H1 (cell line): ENCODE measurements around the gene ZBTB48. TPM values are rescaled to one million over a fixed set of nuclear protein-coding genes. Genes with fewer than 3 reads are reported as not detected.

Source experiments
- CTCF ChIA-PET: fragments of 300-600 bp; sonication (Branson Sonifier 250); formaldehyde crosslinking; loops from one replicate; lab custom pipeline; 2021; ENCODE audit not compliant: partially characterized antibody; lab: Charles Lee
- POLR2A ChIA-PET: fragments of 300-600 bp; sonication (Branson Sonifier 250); formaldehyde crosslinking; loops from one replicate; lab custom pipeline; 2021; ENCODE audit warnings: inconsistent platforms; ENCODE audit not compliant: partially characterized antibody; lab: Charles Lee
- DNase-seq, 2 experiments: peaks; one replicate each; pipeline versions ENCODE4 v3.0.0 to v3.0.0-alpha.2; 2010 to 2022; ENCODE audit warnings: low spot score in 2 of 2, low read depth in 1 of 2, mixed read lengths in 1 of 2
- FAIRE-seq: peaks from 2 replicates; lab custom pipeline; 2011; peaks lifted over from hg19 to GRCh38; lab: Jason Lieb, UNC
- H2AFZ ChIP-seq: 2 replicates; pipeline ENCODE4 v1.8.1; 2012; ENCODE audit warnings: low read length, inconsistent platforms
- H2AK5ac ChIP-seq: 2 replicates; pipeline ENCODE4 v1.6.1; 2013; ENCODE audit warnings: low read depth, low read length
- H2BK120ac ChIP-seq: replicated peaks from 2 replicates; pipeline ENCODE3; 2013; ENCODE audit warnings: low read depth, low read length, inconsistent platforms
- H2BK12ac ChIP-seq: 2 replicates; pipeline ENCODE4 v1.6.1; 2013; ENCODE audit warnings: low read depth, low read length
- H2BK15ac ChIP-seq: 2 replicates; pipeline ENCODE4 v1.6.1; 2013; ENCODE audit warnings: low read length
- H2BK20ac ChIP-seq: 2 replicates; pipeline ENCODE4 v1.6.1; 2013; ENCODE audit warnings: low read length
- H2BK5ac ChIP-seq: 2 replicates; pipeline ENCODE4 v1.6.1; 2013; ENCODE audit warnings: low read depth, low read length
- H3K14ac ChIP-seq: 2 replicates; pipeline ENCODE4 v1.6.1; 2013; ENCODE audit warnings: inconsistent platforms; ENCODE audit not compliant: insufficient read length
- H3K18ac ChIP-seq: 2 replicates; pipeline ENCODE4 v1.6.1; 2013; ENCODE audit warnings: low read length; ENCODE audit errors: extremely low read depth
- H3K23ac ChIP-seq: 2 replicates; pipeline ENCODE4 v1.6.1; 2013; ENCODE audit warnings: inconsistent platforms; ENCODE audit not compliant: insufficient read length
- H3K23me2 ChIP-seq: 2 replicates; pipeline ENCODE4 v1.6.1; 2013; ENCODE audit warnings: low read depth, low read length
- H3K27ac ChIP-seq: 2 replicates; pipeline ENCODE4 v1.6.1; 2011; ENCODE audit warnings: low read depth, low read length, inconsistent platforms
- H3K27me3 ChIP-seq, 4 experiments: replicated peaks in 1 of 4; 1 replicate in 1 of 4; 2 replicates in 3 of 4; pipeline versions ENCODE4 v1.6.1 to v1.8.1; 2011 to 2013; ENCODE audit warnings: low read length in 3 of 4, mild to moderate bottlenecking in 3 of 4, inconsistent platforms in 2 of 4, mixed read lengths in 2 of 4, moderate library complexity in 1 of 4; ENCODE audit not compliant: control insufficient read depth in 3 of 4, insufficient read depth in 3 of 4; ENCODE audit errors: extremely low read depth in 1 of 4
- H3K36me3 ChIP-seq, 4 experiments: 2 replicates each; pipeline versions ENCODE4 v1.6.1 to v1.8.1; 2011 to 2013; ENCODE audit warnings: mild to moderate bottlenecking in 4 of 4, low read length in 3 of 4, moderate library complexity in 2 of 4, control low read depth in 1 of 4, inconsistent platforms in 1 of 4; ENCODE audit not compliant: insufficient read depth in 4 of 4, control insufficient read depth in 2 of 4
- H3K4ac ChIP-seq: replicated peaks from 2 replicates; pipeline ENCODE3; 2013; ENCODE audit warnings: low read length, low read depth, mixed read lengths, inconsistent platforms; ENCODE audit not compliant: insufficient read length
- H3K4me1 ChIP-seq, 4 experiments: replicated peaks in 1 of 4; 1 replicate in 1 of 4; 2 replicates in 3 of 4; pipeline versions ENCODE4 v1.6.1 to v1.8.1; 2011 to 2013; ENCODE audit warnings: low read length in 3 of 4, inconsistent platforms in 2 of 4, mixed read lengths in 1 of 4; ENCODE audit not compliant: insufficient read depth in 4 of 4, control insufficient read depth in 3 of 4
- H3K4me2 ChIP-seq, 2 experiments: 2 replicates each; pipeline versions ENCODE4 v1.6.1 to v1.8.1; 2011 to 2013; ENCODE audit warnings: low read depth in 2 of 2, low read length in 2 of 2, control low read depth in 1 of 2, inconsistent platforms in 1 of 2, mild to moderate bottlenecking in 1 of 2; ENCODE audit not compliant: insufficient read depth in 1 of 2
- H3K4me3 ChIP-seq, 4 experiments: fragments of 200-600, 300-600 bp in 1 of 4; sonication (generic), shearing (Covaris generic), sonication (Bioruptor Twin) in 1 of 4; 2 replicates each; pipeline versions ENCODE4 v1.5.1 to v1.8.1; 2011 to 2016; ENCODE audit warnings: low read length in 4 of 4, low read depth in 3 of 4, control low read depth in 2 of 4, inconsistent platforms in 2 of 4, mild to moderate bottlenecking in 2 of 4, mixed read lengths in 1 of 4, moderate library complexity in 1 of 4; ENCODE audit not compliant: insufficient read depth in 2 of 4; ENCODE audit errors: extremely low read depth in 1 of 4
- H3K56ac ChIP-seq: replicated peaks from 2 replicates; pipeline ENCODE3; 2013; ENCODE audit warnings: low read depth, mild to moderate bottlenecking, mixed read lengths, low read length, inconsistent platforms; ENCODE audit not compliant: insufficient read length
- H3K79me1 ChIP-seq: 2 replicates; pipeline ENCODE4 v1.6.1; 2013; ENCODE audit warnings: low read depth, low read length, control low read depth
- H3K79me2 ChIP-seq, 2 experiments: 2 replicates each; pipeline versions ENCODE4 v1.6.1 to v1.8.1; 2012 to 2013; ENCODE audit warnings: low read length in 2 of 2, mild to moderate bottlenecking in 2 of 2, inconsistent platforms in 1 of 2; ENCODE audit not compliant: insufficient read depth in 2 of 2, control insufficient read depth in 1 of 2
- H3K9ac ChIP-seq, 4 experiments: replicated peaks in 1 of 4; 1 replicate in 1 of 4; 2 replicates in 3 of 4; pipeline versions ENCODE4 v1.6.1 to v1.8.1; 2011 to 2013; ENCODE audit warnings: low read depth in 3 of 4, low read length in 3 of 4, control low read depth in 2 of 4, mild to moderate bottlenecking in 2 of 4, moderate library complexity in 2 of 4, inconsistent platforms in 1 of 4; ENCODE audit errors: extremely low read depth in 1 of 4
- H3K9me3 ChIP-seq, 2 experiments: 2 replicates each; pipeline versions ENCODE4 v1.6.1 to v1.8.1; 2012 to 2013; ENCODE audit warnings: mild to moderate bottlenecking in 2 of 2, moderate library complexity in 2 of 2, control low read depth in 1 of 2, inconsistent platforms in 1 of 2, low read depth in 1 of 2, low read length in 1 of 2, mixed read lengths in 1 of 2; ENCODE audit not compliant: insufficient read depth in 2 of 2
- H4K20me1 ChIP-seq, 2 experiments: replicated peaks in 1 of 2; 2 replicates each; pipeline versions ENCODE3 to v1.8.1; 2011 to 2013; ENCODE audit warnings: inconsistent platforms in 2 of 2, low read length in 2 of 2, mild to moderate bottlenecking in 1 of 2; ENCODE audit not compliant: insufficient read depth in 2 of 2, control insufficient read depth in 1 of 2
- H4K5ac ChIP-seq: 2 replicates; pipeline ENCODE4 v1.6.1; 2013; ENCODE audit warnings: low read length, low read depth, mixed read lengths, inconsistent platforms; ENCODE audit not compliant: insufficient read length
- H4K8ac ChIP-seq: 2 replicates; pipeline ENCODE4 v1.8.0; 2013; ENCODE audit warnings: mild to moderate bottlenecking, moderate library complexity, low read length, inconsistent platforms; ENCODE audit not compliant: insufficient read depth; ENCODE audit errors: extremely low read depth
- H4K91ac ChIP-seq: replicated peaks from 2 replicates; pipeline ENCODE3; 2013; ENCODE audit warnings: low read length, mixed read lengths, inconsistent platforms; ENCODE audit not compliant: insufficient read length
- SP2 ChIP-seq: IDR thresholded peaks from 2 replicates; pipeline ENCODE4 v1.6.1; 2012; ENCODE audit warnings: mild to moderate bottlenecking, low read length, inconsistent platforms
- WGBS, 2 experiments: shearing (Covaris generic) in 1 of 2; methylation state at CpG; one replicate each; pipeline versions ENCODE4 v1.1.6 to v1.1.7; 2013 to 2015; ENCODE audit warnings: low lambda C conversion rate in 2 of 2, mixed read lengths in 2 of 2, inconsistent platforms in 1 of 2, low coverage in 1 of 2, missing lambda C conversion rate in 1 of 2; ENCODE audit not compliant: insufficient replicate concordance in 2 of 2, insufficient coverage in 1 of 2, insufficient read length in 1 of 2; ENCODE audit errors: extremely low coverage in 1 of 2, missing lambda C conversion rate in 1 of 2; 5-methylcytosine and 5-hydroxymethylcytosine counted together
- polyA plus RNA-seq, 7 experiments: library from polyadenylated mRNA; depleted of rRNA in 3 of 7; stranded (reverse) in 5 of 7; unstranded in 2 of 7; fragments of >200 nt in 5 of 7; fragments of 200-250 nt in 2 of 7; gene quantifications; 1 replicate in 5 of 7; 2 replicates in 1 of 7; 4 replicates in 1 of 7; pipeline versions ENCODE4 v1.2.1 to v1.2.3, GENCODE V29; 2011 to 2013; ENCODE audit warnings: missing spikeins in 2 of 7, mixed read lengths in 2 of 7
- total RNA-seq: library from RNA; stranded (reverse); fragmentation: NEBNext Ultra II Directional; extraction: Animal tissue kit (Norgen Biotek cat#: 25700); gene quantifications from 2 replicates; pipeline ENCODE4 v1.2.1, GENCODE V29; 2021

The ZBTB48 gene
- total and polyA plus RNA-seq, 2 of the 8 experiments (the other 6 are each of a cell fraction or from before 2014, with no cell fraction given), result 28.2 to 28.8 TPM

- no peak overlapping the region for H2BK120ac ChIP-seq
- H3K9ac ChIP-seq, result no peak overlapping the region
- no peak for FAIRE-seq
- H2BK5ac ChIP-seq, result no peak overlapping the region
- H3K4me2 ChIP-seq, result no peak overlapping the region
- no peak overlapping the region for H3K4me3 ChIP-seq
- H2BK15ac ChIP-seq, result no peak overlapping the region
- H3K36me3 ChIP-seq, result peaks cover 21 to 69% (median 47%) of the 10 kb centered on the region in 4 experiments; a peak in 7 of 8 replicates
- no peak overlapping the region for H3K23ac ChIP-seq
- no peak overlapping the region for H3K56ac ChIP-seq
- H2AFZ ChIP-seq, result no peak overlapping the region
- no peak overlapping the region for H3K14ac ChIP-seq
- H2BK12ac ChIP-seq, result no peak overlapping the region
- 91 to 100% methylated on average over 3 to 5 of the region's 5 CpGs for WGBS, 2 experiments
- H3K18ac ChIP-seq, result no peak overlapping the region
- no peaks in the 10 kb centered on the region for H3K4me1 ChIP-seq
- no peak for TF ChIP-seq SP2
- TF ChIP-seq, all 59 proteins: peak for 0
- DNase-seq, result no peak
- Histone ChIP-seq H3K79me1 (no peaks in the 10 kb centered on the region), H2BK20ac (no peak overlapping the region), H4K8ac (no peak overlapping the region), H4K20me1 (peaks cover 0 to 5% of the 10 kb centered on the region in 2 experiments), H2AK5ac (no peak overlapping the region), H3K27me3 (no peaks in the 10 kb centered on the region), H3K4ac (no peak overlapping the region), H3K27ac (no peak overlapping the region), H3K9me3 (no peaks in the 10 kb centered on the region), H4K5ac (no peak overlapping the region), H4K91ac (no peak overlapping the region), H3K23me2 (no peaks in the 10 kb centered on the region), H3K79me2 (0 out of 4 replicates have a peak, but pooled peaks cover 0 to 3% of the 10 kb centered on the region in 2 experiments)
- ChIA-PET POLR2A (interaction anchor here (0.6 to 1.2 kb wide), 2 partner anchors 47 to 124 kb away, joined by 3 to 4 read pairs; no protein-coding TSS in a partner anchor), CTCF (interaction anchor here (0.8 to 1.7 kb wide), 3 partner anchors 10 to 100 kb away, joined by 3 to 4 read pairs (median 3); no protein-coding TSS in a partner anchor)
These were observed 33.5 kb upstream of the ZBTB48 start for GRCh38 chr1:6546326-6546725.
